Heart right ventricle (tissue), 16 donors: ENCODE measurements around the gene VWA5B2. TPM values are rescaled to one million over a fixed set of nuclear protein-coding genes. Genes with fewer than 3 reads are reported as not detected.

Experiments used
- ATAC-seq, 8 donors: fragments of 200-7000 bp; cut with Tn5 transposase; one replicate each; pipeline ENCODE4 v1.9.1; 2020; ENCODE audit warnings: mild to moderate bottlenecking in 8 of 8, moderate library complexity in 8 of 8, moderate number of reproducible peaks in 1 of 8
- DNase-seq, 2 donors: peaks; one replicate each; pipeline ENCODE4 v3.0.0-alpha.2; 2020
- H3K27ac ChIP-seq, 10 donors: fragments of 200-600 bp; sonication (generic) in 2 of 10; one replicate each; pipeline versions ENCODE4 v1.5.0 to v1.8.0; 2020 to 2022; ENCODE audit warnings: mild to moderate bottlenecking in 3 of 10
- H3K27me3 ChIP-seq, 7 donors: fragments of 200-600 bp; one replicate each; pipeline ENCODE4 v1.8.0; 2021 to 2022; ENCODE audit warnings: mild to moderate bottlenecking in 2 of 7
- H3K36me3 ChIP-seq, 9 donors: fragments of 200-600 bp; sonication (generic) in 1 of 9; one replicate each; pipeline versions ENCODE4 v1.5.0 to v1.8.0; 2020 to 2022; ENCODE audit warnings: mild to moderate bottlenecking in 2 of 9
- H3K4me1 ChIP-seq, 9 donors: fragments of 200-600 bp; sonication (generic) in 1 of 9; one replicate each; pipeline versions ENCODE4 v1.5.0 to v1.8.0; 2020 to 2022; ENCODE audit warnings: mild to moderate bottlenecking in 4 of 9
- H3K4me3 ChIP-seq, 10 donors: fragments of 200-600 bp; sonication (generic) in 2 of 10; one replicate each; pipeline versions ENCODE4 v1.5.0 to v1.8.0; 2020 to 2022; ENCODE audit warnings: mild to moderate bottlenecking in 7 of 10, moderate library complexity in 2 of 10
- H3K9me3 ChIP-seq, 11 donors: fragments of 200-600 bp in 10 of 11; sonication (generic) in 2 of 11; one replicate each; pipeline versions ENCODE4 v1.5.0 to v1.8.0; 2013 to 2022; ENCODE audit warnings: mild to moderate bottlenecking in 2 of 11, control low read depth in 1 of 11, moderate library complexity in 1 of 11
- CTCF ChIP-seq, 9 donors: fragments of 200-600 bp; sonication (generic) in 2 of 9; IDR thresholded peaks; one replicate each; pipeline versions ENCODE4 v1.5.0 to v1.8.0; 2021 to 2022; ENCODE audit warnings: antibody characterized with exemption in 9 of 9, mild to moderate bottlenecking in 5 of 9, moderate library complexity in 1 of 9
- WGBS, 2 donors: extraction: QIAGEN DNeasy Blood & Tissue Kit; methylation state at CpG; one replicate each; pipeline ENCODE4 v1.1.7; 2013; ENCODE audit warnings: inconsistent platforms in 1 of 2; 5-methylcytosine and 5-hydroxymethylcytosine counted together
- intact Hi-C, 10 donors: fragments of 100-400 bp; cut with DNase I; formaldehyde crosslinking; loops; one replicate each; pipeline versions ENCODE4 v1.11.1 to v1.14.2; 2022
- polyA plus RNA-seq, 2 donors: library from polyadenylated mRNA; stranded (reverse); fragments of 200-250 nt; gene quantifications; one replicate each; pipeline ENCODE4 v1.2.3, GENCODE V29; 2013
- total RNA-seq, 10 donors: library from RNA; stranded (reverse); fragmentation: NEBNext Ultra II Directional in 3 of 10; extraction: Animal tissue kit (Norgen Biotek cat#: 25700) in 3 of 10; gene quantifications; one replicate each; pipeline versions ENCODE4 v1.2.1 to v1.2.4, GENCODE V29; 2021 to 2023
- donor health status: Arrhythmogenic right ventricular cardiomyopathy.
- donor health status: ischemic (EF 13 %, LVEDD 7.1; RV severe dilation, severe dysfunction).
- donor health status: healthy with polysubstance abuse.
- donor health status: DM: no; HTN: yes; CAD: no.
- donor health status: DM: no; HTN: no; CAD: no.
- donor health status: ischemic (EF 25% LVEDD 6.9; RV normal size, moderate dysfunction).
- donor health status: ischemic (EF 25% LVEDD 5.7; RV mildly dilated, moderate dysfunction).
- donor health status: healthy.
- donor health status: DM: yes; HTN: yes; CAD: no.
- donor health status: Ischemic cardiomyopathy.
- donor health status: ischemic (EF 35%, LVEDD 5.7; RV mildly dilated, moderate dysfunction).
- donor health status: nonischemic (EF 11% LVEDD 7.7; RV severe dilation, severe dysfunction).
- donor health status: DM: yes; HTN: yes; CAD: no.
- donor health status: PGD.
- donor health status: ischemic (EF 29% LVEDD 5.4; RV normal size, mild dysfunction).
- donor health status: nonischemic (EF 23%, LVEDD 6.1; RV moderate dilation, normal function).

VWA5B2 gene
- total and polyA plus RNA-seq, 12 donors = 0.03 to 0.09 TPM; not detected in 10

- Histone ChIP-seq H3K4me3 (peak overlapping the region in 1 of 10 donors; percentile 96), H3K9me3 (no peaks in the 10 kb centered on the region), H3K27me3 (no peaks in the 10 kb centered on the region), H3K36me3 (peaks cover 13 to 80% (median 55%) of the 10 kb centered on the region in 9 donors), H3K27ac (peak overlapping the region in 9 of 10 donors; percentile 77 to 96 (median 92)), H3K4me1 (peaks cover 11 to 37% (median 31%) of the 10 kb centered on the region in 9 donors)
- 95 to 96% methylated on average over 18 of the region's 18 CpGs for WGBS, 2 donors
- no peak for DNase-seq
- TF ChIP-seq CTCF (IDR thresholded peaks at IDR 0.05) = no peak
- intact Hi-C loops = loop anchor here in 6 of 10 donors (2.0 to 10.0 kb wide), 10 partner anchors 37 to 167 kb away; partner anchors contain the start of genes ALG3 (in 5 of the 6), EEF1AKMT4 (in 5 of the 6), EIF2B5 (in 2 of the 6) and ABCC5 (in 1 of the 6)
- no peak for ATAC-seq
Measured at GRCh38 chr3:184184546-184185230, 44.7 kb upstream of the VWA5B2 start.

- peak; percentile 99 to 100 for DNase-seq
- peak overlapping the region; percentile 68 to 96 (median 92) for H3K27ac ChIP-seq
- intact Hi-C loops = loop anchor here in 6 of 10 donors (2.0 to 10.0 kb wide), 11 partner anchors 38 to 168 kb away; partner anchors contain the start of genes ALG3 (in 6 of the 6), EEF1AKMT4 (in 6 of the 6), EIF2B5 (in 2 of the 6) and ABCC5 (in 1 of the 6)
Measured at GRCh38 chr3:184185461-184186183, 43.8 kb upstream of the VWA5B2 start.

GRCh38 chr3:184186184-184186901 is 43.0 kb upstream of the VWA5B2 start, which contains the start of gene ABCF3:
TSS of gene ABCF3 (plus strand) at chr3:184186199. CDS start at chr3:184186208, 9 bp downstream.
- Histone ChIP-seq H3K4me3 (peak within 1 kb of the TSS; percentile 72 to 99 (median 92)), H3K27ac (peak within 1 kb of the TSS; percentile 68 to 96 (median 92)), H3K4me1 (peaks cover 11 to 35% (median 30%) of the 10 kb centered on the region in 9 donors), H3K36me3 (peaks cover 12 to 80% (median 54%) of the 10 kb centered on the region in 9 donors), H3K27me3 (no peaks in the 10 kb centered on the region), H3K9me3 (no peaks in the 10 kb centered on the region)
- DNase-seq (peak in 1 of 2 donors; percentile 58), ATAC-seq (peak; percentile 7 to 72 (median 36))
- intact Hi-C loops = loop anchor here in 6 of 10 donors (2.0 to 10.0 kb wide), 9 partner anchors 39 to 169 kb away; partner anchors contain the start of genes ALG3 (in 6 of the 6), EEF1AKMT4 (in 6 of the 6), ABCC5 (in 1 of the 6) and EIF2B5 (in 1 of the 6)
- 1% methylated on average over 45 of the region's 45 CpGs for WGBS, 2 donors
- no peak for TF ChIP-seq CTCF (IDR thresholded peaks at IDR 0.05)

More at GRCh38 chr3:184185461-184186183, 43.8 kb upstream of the VWA5B2 start:
- H3K27me3 ChIP-seq = no peaks in the 10 kb centered on the region
- peak overlapping the region; percentile 72 to 99 (median 92) for H3K4me3 ChIP-seq
- no peak for TF ChIP-seq CTCF (IDR thresholded peaks at IDR 0.05)
- ATAC-seq = peak; percentile 96 to 99 (median 98)
- H3K36me3 ChIP-seq = peaks cover 14 to 80% (median 54%) of the 10 kb centered on the region in 9 donors
- no peaks in the 10 kb centered on the region for H3K9me3 ChIP-seq
- WGBS, 2 donors = 1 to 2% methylated on average over 55 of the region's 55 CpGs
- peaks cover 11 to 35% (median 30%) of the 10 kb centered on the region in 9 donors for H3K4me1 ChIP-seq
